Stimulated activated CD4-positive, alpha-beta T cell treated with anti-CD3 and anti-CD28 coated beads, Interleukin-12 subunit alpha, Interleukin-12 subunit beta, amount 100 ng/mL, for 24 hours (primary cell): ENCODE data around the gene TEX47.

Source experiments
- DNase-seq, 2 experiments: peaks; one replicate each; pipeline ENCODE4 v3.0.0-alpha.2; 2020; ENCODE audit warnings: low read depth in 2 of 2

The TEX47 gene

DNA sequence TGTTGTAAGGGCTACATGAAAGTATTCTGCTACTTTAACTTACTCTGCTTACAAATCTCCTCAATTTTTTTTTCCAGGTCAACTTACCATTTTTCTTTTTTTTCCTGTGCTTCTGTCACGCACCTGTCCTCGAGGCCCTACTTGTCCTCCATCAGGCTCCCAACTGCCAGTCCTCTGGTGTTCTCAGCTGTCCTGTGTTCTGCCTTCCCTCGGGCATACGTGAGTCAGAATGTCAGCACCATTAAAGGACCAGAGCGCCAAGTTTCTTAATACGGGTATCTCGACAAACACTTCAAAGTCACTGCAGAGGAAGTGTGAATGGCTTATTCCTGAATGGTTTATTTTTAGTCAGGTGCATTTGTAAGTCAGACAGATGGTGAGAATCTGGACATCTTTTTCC lies at the start of gene TEX47:
Gene TEX47 (minus strand): TSS at position 185 of the 400 bp plus-strand sequence. CDS start 795 bp downstream, outside the sequence.
- DNase-seq = no peak

DNA sequence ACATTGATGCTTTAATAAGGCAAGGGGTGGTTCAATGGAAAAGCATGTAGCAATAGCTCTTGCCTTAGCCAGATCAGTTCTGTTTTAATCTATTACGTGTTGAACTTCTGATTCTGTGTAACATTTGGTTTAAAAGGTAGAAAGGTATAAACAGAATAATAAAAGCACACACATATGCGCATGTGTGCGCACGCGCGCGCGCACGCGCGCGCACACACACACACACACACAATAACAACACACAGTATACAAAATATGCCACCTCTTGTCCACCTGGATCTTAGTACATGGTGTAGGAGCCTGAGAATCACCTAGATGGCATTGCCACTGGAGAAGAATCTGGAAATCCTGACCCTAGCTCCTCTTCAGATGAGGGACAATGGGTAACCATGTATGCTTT lies 49.6 kb upstream of the TEX47 start:
- no peak for DNase-seq

- DNase-seq = no peak
Observed at GRCh38 chr7:88842201-88842600, 46.7 kb upstream of the TEX47 start.

GRCh38 chr7:88835147-88835728 lies 39.7 kb upstream of the TEX47 start:
- DNase-seq = no peak

DNA sequence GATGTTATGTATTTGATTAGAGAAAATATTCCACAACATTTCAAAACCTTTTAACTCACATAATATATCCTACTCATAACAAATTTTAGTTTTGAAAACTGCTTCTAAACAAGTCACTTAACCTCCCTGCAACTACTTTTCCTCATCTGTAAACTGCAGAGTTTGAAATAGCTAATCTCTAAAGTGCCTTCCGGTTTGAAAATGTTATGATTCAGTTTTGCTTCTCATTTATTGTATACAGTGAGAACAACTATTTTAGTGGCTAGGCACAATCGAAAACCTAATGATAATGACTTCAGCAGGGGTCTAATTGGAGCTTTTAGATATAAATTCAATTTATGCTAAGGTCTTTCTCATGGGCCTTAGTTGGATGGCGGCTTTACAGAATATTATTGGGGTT lies 30.7 kb upstream of the TEX47 start:
- DNase-seq = no peak

DNA sequence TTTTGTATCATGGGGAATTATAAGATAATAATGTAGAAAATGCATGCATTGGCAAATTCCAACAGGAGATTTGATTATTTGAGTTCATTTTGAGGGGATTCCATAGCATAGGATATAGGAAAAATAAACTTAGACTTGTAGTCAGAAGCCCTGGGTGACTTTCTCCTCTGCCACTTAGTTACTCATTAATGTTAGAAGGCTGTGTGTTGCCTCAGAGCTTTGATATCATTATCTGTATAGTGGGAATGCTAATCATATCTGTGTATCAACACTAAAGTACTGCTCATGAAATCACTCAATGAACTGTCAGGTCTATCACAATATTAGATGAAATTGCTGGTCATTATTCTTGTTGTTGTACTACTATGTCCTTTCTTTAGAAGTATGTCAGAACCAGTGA lies 23.0 kb upstream of the TEX47 start:
- no peak for DNase-seq

- DNase-seq = no peak
Observed at GRCh38 chr7:88806280-88807037, 10.9 kb upstream of the TEX47 start.

DNA sequence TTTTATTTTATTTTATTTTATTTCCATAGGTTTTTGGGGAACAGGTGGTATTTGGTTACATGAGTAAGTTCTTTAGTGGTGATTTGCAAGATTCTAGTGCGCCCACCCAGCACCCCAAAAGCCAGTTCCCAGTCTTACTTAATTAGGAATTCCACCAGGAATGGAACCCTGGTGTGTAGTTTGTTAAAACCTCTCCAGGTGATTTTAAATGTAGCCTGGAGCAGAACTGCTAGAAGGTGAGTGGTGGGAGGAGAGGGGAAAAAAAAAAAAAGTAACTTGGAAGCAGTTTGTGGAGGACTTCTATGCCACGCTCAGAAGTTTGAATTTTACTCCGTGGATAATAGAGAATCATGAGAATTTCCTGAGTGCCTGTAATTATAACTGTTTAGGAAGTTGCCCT lies 5.5 kb upstream of the TEX47 start:
- no peak for DNase-seq

DNA sequence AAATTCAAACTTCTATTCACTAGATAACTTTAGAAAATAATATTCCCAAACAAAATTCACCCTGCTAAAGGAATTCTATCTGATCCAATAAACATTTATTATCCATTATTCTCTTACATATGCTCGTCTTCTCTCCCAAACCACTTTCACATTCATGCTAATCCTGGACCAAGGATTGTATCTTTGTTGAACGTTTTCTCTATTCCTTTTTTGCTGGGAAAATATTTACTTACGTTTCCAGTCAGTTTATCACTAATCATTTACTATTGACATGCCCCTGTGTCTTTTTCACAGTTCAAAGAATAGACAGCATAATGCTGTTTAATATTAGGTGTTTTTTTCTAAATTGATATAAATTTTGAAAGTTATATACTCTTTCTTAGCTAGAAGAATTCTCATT lies 3.2 kb downstream of the TEX47 start:
- DNase-seq = no peak

- no peak for DNase-seq
Observed at GRCh38 chr7:88791891-88792290, 3.6 kb downstream of the TEX47 start.

- DNase-seq = no peak
Observed at GRCh38 chr7:88789480-88790064, 6.0 kb downstream of the TEX47 start.

DNA sequence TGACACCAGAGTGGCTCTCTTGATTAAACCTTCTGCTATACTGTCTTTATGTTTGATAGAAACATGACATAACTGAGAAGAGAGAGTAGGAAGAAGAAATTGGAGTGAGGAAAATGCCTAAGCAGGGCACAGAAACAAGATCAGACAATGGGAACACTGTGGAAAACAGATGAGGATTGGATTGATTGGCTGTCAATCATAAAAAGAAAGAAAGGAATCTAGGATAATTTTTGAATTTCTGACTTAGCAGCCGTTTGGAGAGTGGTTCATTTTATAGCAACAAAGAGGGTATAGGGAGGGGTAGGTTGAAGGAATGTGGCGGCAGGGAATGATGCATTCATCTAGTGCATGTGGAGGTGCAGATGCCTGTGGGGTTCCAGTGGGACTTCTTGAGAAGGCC lies 7.8 kb downstream of the TEX47 start:
- no peak for DNase-seq

DNA sequence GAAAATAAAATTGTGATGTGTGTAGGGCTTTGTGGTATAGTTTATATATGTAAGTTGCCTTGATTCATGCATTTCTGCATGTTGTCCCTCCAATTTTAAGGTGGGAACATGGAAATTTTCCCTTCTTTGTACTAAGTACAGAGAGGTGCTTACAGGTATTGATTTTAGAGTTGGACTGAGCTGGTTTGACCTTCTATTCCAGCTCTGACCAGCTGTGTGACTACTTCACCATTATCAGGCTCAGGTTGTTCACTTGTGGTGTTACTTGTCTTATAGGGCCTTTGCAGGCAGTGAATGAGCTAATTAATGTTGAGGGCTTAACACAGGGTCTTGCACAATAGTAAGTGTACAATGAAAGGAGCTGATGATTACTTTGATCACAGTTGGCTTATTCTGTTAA lies 19.7 kb downstream of the TEX47 start:
- no peak for DNase-seq

GRCh38 chr7:88772776-88773175 lies 22.8 kb downstream of the TEX47 start:
- no peak for DNase-seq

DNA sequence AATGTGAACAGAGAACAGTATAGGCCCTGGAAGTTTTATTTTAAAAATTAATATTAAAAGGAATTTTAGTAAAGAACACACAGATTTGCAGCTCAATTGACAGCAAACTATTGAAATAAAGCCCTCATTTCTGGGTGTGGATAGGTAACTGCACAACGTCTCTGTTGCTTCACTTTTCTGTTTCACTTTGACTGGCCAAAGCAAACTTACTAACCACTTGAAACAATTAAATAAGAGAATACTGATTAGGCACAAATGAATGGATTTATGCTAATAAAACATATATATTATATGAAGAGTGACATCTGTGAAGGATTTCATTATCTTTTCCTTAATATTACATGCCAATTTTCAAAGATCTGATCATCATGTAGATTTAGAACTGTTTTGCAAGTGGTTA lies 24.1 kb downstream of the TEX47 start:
- DNase-seq = no peak

DNA sequence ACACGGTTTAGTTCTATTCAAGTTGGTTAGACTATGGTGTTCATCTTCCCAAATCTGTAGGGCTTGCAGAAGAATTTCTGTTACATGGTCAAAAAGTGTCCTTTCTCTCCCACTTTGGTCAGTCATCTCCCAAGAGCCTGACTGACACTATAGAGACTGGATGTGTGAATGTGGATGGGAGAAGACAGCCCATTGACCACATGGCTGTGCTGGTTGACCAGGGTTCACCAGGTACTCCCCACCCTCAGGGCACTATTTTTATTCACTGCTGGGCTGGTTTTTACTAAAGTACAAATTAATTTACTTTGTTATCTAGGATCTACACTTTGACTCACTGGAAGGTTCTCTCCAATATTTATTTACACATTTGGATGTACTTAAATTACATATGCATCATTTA lies 33.8 kb downstream of the TEX47 start:
- DNase-seq = no peak

- no peak for DNase-seq
Observed at GRCh38 chr7:88760136-88760515, 35.4 kb downstream of the TEX47 start.

DNA sequence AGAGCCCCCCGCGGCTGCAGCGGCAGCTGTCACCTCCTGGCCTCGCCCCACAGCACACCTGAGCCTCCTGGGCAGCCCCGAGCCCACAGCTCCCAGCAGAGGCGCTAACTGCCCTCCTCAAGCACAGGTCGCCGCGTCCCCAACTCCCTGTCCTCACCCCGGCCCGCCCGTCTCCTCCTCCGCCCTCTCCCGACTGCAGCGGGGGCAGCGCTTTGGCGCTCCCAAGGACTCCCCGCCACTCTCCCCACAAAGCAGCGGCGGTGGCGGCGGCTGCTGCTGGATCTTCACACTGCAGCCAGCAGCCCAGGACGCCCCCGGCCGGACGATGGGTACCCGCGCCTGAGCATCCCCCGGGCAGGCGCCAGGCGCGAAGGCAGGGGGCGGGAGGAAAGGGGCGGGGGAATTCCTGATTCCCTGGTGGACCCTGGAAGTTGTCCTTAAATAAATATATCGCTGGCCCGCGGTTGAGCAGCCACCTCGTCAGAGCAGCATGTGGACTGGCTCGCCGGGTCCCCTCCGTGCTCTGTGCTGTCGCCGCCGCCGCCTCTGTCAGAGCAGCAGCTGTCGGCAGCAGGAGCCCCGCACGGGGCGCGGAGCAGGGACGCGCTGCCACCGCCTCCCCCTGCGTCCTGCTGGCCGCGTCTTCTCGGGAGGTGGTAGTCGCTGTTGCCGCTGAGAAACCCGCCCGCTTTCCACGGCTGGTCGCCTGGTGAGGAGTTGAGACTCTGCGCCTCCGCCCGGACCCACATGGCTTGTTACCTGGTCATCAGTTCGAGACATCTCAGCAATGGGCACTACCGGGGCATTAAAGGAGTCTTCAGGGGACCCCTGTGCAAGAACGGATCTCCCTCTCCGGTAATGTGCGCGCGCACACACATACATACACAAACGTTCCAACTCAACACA lies 36.1 kb downstream of the TEX47 start, which contains the start of gene ZNF804B:
Gene ZNF804B (plus strand): TSS at position 471 of the 906 bp plus-strand sequence. CDS start 277 bp downstream, at position 748.
- DNase-seq = no peak

DNA sequence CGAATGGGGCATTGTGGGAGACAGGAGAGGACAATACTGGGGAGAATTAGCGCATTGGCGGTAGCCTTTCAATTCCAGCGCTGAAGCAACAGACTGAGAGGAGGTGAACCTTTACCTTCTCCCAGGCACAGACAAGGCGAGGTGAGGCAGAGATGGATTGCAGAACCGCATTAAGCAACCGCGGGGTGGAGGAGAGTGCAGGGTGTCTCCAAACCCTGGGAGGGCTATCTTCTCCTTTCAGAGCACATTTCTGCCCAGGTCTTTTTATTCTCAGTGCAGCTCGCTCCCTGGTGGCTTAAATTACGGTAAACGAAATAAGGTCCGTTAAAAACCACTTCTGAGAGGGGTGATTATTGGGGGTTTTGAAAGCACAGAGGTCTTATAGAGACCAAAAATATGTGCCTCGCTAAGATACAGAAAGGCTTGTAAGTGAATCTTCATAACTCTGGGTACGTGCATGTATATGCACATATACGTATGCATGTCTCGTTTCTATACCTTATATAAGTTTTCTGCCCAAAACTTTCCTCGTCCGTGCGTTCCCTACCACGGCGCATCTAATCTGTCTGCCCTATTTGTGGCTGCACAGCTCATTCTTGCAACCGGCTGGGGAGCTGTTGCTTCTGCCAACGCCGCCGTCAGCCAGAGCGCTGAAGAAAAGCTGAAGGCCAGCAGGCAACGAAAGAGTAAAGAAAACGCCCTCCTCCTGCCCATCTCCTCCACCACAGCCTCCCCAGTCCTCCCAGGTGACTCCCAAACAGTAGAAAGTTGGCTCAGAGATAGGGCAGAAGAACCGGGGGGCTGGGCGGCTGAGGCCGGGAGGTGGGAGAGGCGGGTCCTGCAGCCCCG lies 36.9 kb downstream of the TEX47 start:
- DNase-seq = no peak

DNA sequence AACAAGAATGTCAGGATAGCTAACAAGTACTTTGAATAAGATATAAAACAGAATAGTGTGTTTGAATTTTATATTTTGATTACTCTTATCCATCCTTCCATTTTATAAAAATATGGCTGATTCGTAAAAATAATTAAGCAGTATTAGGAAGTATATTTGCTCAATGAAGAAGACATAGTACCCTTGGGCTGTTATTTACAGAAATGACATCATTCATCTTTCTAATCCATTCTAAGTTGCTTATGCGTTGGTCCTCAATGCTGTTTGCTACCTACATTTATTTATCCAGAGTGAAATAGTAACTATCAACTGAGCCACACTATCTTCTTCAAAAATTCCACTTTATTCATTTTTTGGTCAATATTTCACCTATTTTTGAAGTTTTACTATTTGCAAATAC lies 38.2 kb downstream of the TEX47 start:
- DNase-seq = no peak

- no peak for DNase-seq
Observed at GRCh38 chr7:88756802-88757201, 38.7 kb downstream of the TEX47 start.
